HL-60 (cell line): ENCODE results near the gene VSIG10L.

Source experiments
- DNase-seq, 2 experiments: peaks; one replicate each; pipeline ENCODE4 v3.0.0-alpha.2; 2010 to 2020; ENCODE audit warnings: low read depth in 1 of 2, low spot score in 1 of 2
- H3K27ac ChIP-seq: fragments of 250-450 bp; sonication (Bioruptor Pico); replicated peaks from 2 replicates; pipeline ENCODE4 v1.5.1; 2020; ENCODE audit warnings: mild to moderate bottlenecking, moderate library complexity
- H3K27me3 ChIP-seq: fragments of 250-450 bp; sonication (Bioruptor Pico); 2 replicates; pipeline ENCODE4 v1.5.1; 2021; ENCODE audit warnings: mild to moderate bottlenecking, moderate library complexity; ENCODE audit not compliant: insufficient read depth, poor library complexity, severe bottlenecking
- H3K4me3 ChIP-seq: replicated peaks from 2 replicates; pipeline ENCODE4 v1.5.1; 2011; ENCODE audit warnings: mild to moderate bottlenecking, control low read depth, low read length; ENCODE audit not compliant: insufficient read depth
- CTCF ChIP-seq: IDR thresholded peaks from one replicate; pipeline ENCODE4 v1.5.1; 2011; ENCODE audit warnings: low read length, control low read depth, inconsistent platforms; ENCODE audit not compliant: insufficient read depth
- GABPA ChIP-seq: IDR thresholded peaks from 2 replicates; pipeline ENCODE4 v1.6.1; 2012; ENCODE audit warnings: low read depth
- POLR2AphosphoS5 ChIP-seq: IDR thresholded peaks from 2 replicates; pipeline ENCODE4 v1.6.1; 2012; ENCODE audit warnings: low read depth
- REST ChIP-seq: IDR thresholded peaks from 2 replicates; pipeline ENCODE4 v1.6.1; 2012; ENCODE audit warnings: low read depth; ENCODE audit not compliant: insufficient replicate concordance
- SPI1 ChIP-seq: IDR thresholded peaks from 2 replicates; pipeline ENCODE4 v1.6.1; 2012; ENCODE audit warnings: low read depth, mild to moderate bottlenecking, borderline replicate concordance

The VSIG10L gene

GRCh38 chr19:51294977-51295375 is 47.0 kb downstream of the VSIG10L start:
- TF ChIP-seq GABPA, result no peak
- TF ChIP-seq REST, result no peak
- TF ChIP-seq SPI1, result no peak
- no peak for TF ChIP-seq POLR2AphosphoS5
- no peak for TF ChIP-seq CTCF
- Histone ChIP-seq H3K27me3 (no peaks in the 10 kb centered on the region), H3K27ac (no peak overlapping the region), H3K4me3 (no peak overlapping the region)
- DNase-seq, result no peak

- Histone ChIP-seq H3K4me3 (no peak overlapping the region), H3K27ac (no peak overlapping the region), H3K27me3 (no peaks in the 10 kb centered on the region)
- no peak for TF ChIP-seq GABPA
- TF ChIP-seq CTCF, result no peak
- TF ChIP-seq POLR2AphosphoS5, result no peak
- no peak for TF ChIP-seq SPI1
- no peak for TF ChIP-seq REST
- DNase-seq, result no peak
Measured at GRCh38 chr19:51294211-51294976, 47.5 kb downstream of the VSIG10L start.

GRCh38 chr19:51293571-51294210 is 48.2 kb downstream of the VSIG10L start:
- no peak overlapping the region for H3K27ac ChIP-seq
- no peak overlapping the region for H3K4me3 ChIP-seq
- TF ChIP-seq REST, result no peak
- no peaks in the 10 kb centered on the region for H3K27me3 ChIP-seq
- DNase-seq, result no peak
